ENCODE data around the gene NPBWR2.

NPBWR2 gene

GRCh38 chr20:64150756-64151632 lies 43.6 kb upstream of the NPBWR2 start:
- no peak for DNase-seq (ENCODE audit: low read depth, low spot score)
- H3K4me3 ChIP-seq (ENCODE audit: low read length), result no peak overlapping the region
- H3K9me3 ChIP-seq (ENCODE audit: control insufficient read depth, insufficient read depth, low read length), result no peaks in the 10 kb centered on the region
- peaks cover 4% of the 10 kb centered on the region; the same call in 1 of the 2 replicates for H3K4me1 ChIP-seq (ENCODE audit: control insufficient read depth, insufficient read depth, low read length)
- no peak overlapping the region for H3K27ac ChIP-seq (ENCODE audit: low read length)
- no CpG with 5 or more reads among the region's 13 CpGs for WGBS (ENCODE audit: insufficient coverage, insufficient read length)
- H3K36me3 ChIP-seq (ENCODE audit: control insufficient read depth, insufficient read depth, low read length), result no peaks in the 10 kb centered on the region
- no peaks in the 10 kb centered on the region for H3K27me3 ChIP-seq (ENCODE audit: control insufficient read depth, insufficient read depth, low read length)

GRCh38 chr20:64149809-64150560 lies 42.6 kb upstream of the NPBWR2 start:
- Histone ChIP-seq H3K4me3 (ENCODE audit: low read length) (no peak overlapping the region), H3K9me3 (ENCODE audit: control insufficient read depth, insufficient read depth, low read length) (no peaks in the 10 kb centered on the region), H3K27ac (ENCODE audit: low read length) (no peak overlapping the region), H3K4me1 (ENCODE audit: control insufficient read depth, insufficient read depth, low read length) (peaks cover 4% of the 10 kb centered on the region; the same call in 1 of the 2 replicates), H3K27me3 (ENCODE audit: control insufficient read depth, insufficient read depth, low read length) (no peaks in the 10 kb centered on the region), H3K36me3 (ENCODE audit: control insufficient read depth, insufficient read depth, low read length) (no peaks in the 10 kb centered on the region)
- no CpG with 5 or more reads among the region's 26 CpGs for WGBS (ENCODE audit: insufficient coverage, insufficient read length)
- DNase-seq (ENCODE audit: low read depth, low spot score), result no peak

GRCh38 chr20:64149141-64149540 lies 41.8 kb upstream of the NPBWR2 start:
- Histone ChIP-seq H3K27ac (ENCODE audit: low read length) (no peak overlapping the region), H3K27me3 (ENCODE audit: control insufficient read depth, insufficient read depth, low read length) (no peaks in the 10 kb centered on the region), H3K36me3 (ENCODE audit: control insufficient read depth, insufficient read depth, low read length) (no peaks in the 10 kb centered on the region), H3K9me3 (ENCODE audit: control insufficient read depth, insufficient read depth, low read length) (no peaks in the 10 kb centered on the region), H3K4me3 (ENCODE audit: low read length) (no peak overlapping the region), H3K4me1 (ENCODE audit: control insufficient read depth, insufficient read depth, low read length) (peaks cover 4% of the 10 kb centered on the region; the same call in 1 of the 2 replicates)
- no CpG with 5 or more reads among the region's 7 CpGs for WGBS (ENCODE audit: insufficient coverage, insufficient read length)
- DNase-seq (ENCODE audit: low read depth, low spot score), result no peak

DNA sequence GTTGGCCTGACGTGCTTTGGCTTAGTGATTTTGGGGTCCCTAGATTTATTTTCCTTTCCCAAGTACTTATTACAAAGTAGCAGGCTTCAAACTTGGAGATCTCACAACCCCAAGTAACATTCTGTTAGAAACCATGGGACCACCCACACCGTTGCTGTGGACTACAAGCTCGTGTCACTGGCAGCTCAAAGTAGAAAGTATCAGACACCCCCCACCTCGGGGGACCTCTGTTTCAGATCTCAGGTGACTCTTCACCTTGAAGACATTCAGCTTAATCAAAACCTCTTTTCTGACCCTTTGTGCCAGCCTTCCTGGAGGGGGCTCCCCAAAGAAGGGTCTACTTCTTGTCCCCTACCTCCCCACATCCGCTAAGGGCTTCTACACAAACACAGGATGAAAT lies 41.2 kb upstream of the NPBWR2 start:
- Histone ChIP-seq H3K4me3 (ENCODE audit: low read length) (no peak overlapping the region), H3K9me3 (ENCODE audit: control insufficient read depth, insufficient read depth, low read length) (no peaks in the 10 kb centered on the region), H3K36me3 (ENCODE audit: control insufficient read depth, insufficient read depth, low read length) (no peaks in the 10 kb centered on the region), H3K27ac (ENCODE audit: low read length) (no peak overlapping the region), H3K27me3 (ENCODE audit: control insufficient read depth, insufficient read depth, low read length) (no peaks in the 10 kb centered on the region), H3K4me1 (ENCODE audit: control insufficient read depth, insufficient read depth, low read length) (peaks cover 4% of the 10 kb centered on the region; the same call in 1 of the 2 replicates)
- WGBS (ENCODE audit: insufficient coverage, insufficient read length), result no CpG with 5 or more reads among the region's 5 CpGs
- DNase-seq (ENCODE audit: low read depth, low spot score), result no peak

DNA sequence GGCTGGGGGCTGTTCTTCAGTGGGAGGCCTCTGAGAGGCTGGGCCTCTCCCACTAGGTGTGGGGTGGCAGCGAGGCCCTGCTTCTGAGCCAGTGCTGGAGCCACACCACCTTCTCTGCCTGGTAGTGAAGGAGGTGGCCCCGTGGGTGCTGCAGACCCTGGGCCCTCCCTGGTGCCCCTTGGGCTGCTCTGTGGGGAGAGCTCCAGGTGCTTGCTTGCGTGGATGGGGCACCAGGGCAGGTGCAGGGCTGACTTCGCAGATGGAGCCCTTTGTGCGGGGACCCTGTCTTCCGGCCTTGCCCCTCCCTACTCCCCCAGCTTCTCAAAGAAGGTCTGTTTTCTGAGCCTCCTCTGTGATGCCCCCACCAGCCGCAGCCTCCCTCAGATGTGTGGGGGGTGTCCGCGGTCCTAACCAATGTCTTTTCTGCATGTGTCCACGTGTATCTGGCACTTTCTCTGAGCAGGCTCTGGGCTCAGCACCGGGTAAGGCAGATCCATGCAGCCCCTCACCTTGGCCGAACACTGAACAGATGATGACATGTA lies 39.6 kb upstream of the NPBWR2 start:
- no CpG with 5 or more reads among the region's 12 CpGs for WGBS (ENCODE audit: insufficient coverage, insufficient read length)
- H3K36me3 ChIP-seq (ENCODE audit: control insufficient read depth, insufficient read depth, low read length), result no peaks in the 10 kb centered on the region
- H3K4me1 ChIP-seq (ENCODE audit: control insufficient read depth, insufficient read depth, low read length), result peaks cover 2% of the 10 kb centered on the region; the same call in 1 of the 2 replicates

DNA sequence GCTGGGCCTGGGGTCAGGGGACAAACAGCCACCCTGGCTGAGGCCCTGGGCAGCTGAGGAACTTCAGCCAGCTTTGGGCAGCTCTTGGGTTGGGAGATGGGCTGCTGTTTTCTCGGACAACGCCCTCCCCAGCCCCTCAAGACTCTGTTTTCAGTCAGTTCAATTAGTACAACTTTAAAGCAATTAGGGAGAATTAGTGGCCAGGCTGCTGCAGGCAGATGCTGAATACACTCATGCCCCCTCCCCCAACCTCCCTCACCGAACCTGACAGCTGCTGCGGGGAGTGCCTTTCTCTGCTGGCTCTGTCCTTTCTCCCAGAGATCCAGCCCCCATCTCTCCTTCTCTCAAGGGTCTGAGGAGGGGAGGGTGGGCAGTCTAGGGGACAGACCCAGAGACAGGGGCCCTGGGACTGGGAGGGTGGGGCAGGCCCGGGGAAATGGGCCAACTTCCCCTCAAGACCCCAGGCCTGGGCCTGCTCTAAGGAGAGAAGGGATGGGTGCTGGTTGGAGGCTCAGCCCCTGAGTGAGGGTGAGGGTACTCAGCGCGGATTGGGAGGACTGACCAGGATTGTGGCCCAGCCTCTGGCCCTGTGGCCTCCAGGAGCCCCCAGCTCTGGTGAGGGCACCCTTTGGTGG lies 39.1 kb upstream of the NPBWR2 start:
- WGBS (ENCODE audit: insufficient coverage, insufficient read length), result no CpG with 5 or more reads among the region's 7 CpGs
- H3K9me3 ChIP-seq (ENCODE audit: control insufficient read depth, insufficient read depth, low read length), result no peaks in the 10 kb centered on the region

More for the DNA sequence above, 39.6 kb upstream of the NPBWR2 start:
- Histone ChIP-seq H3K27ac (ENCODE audit: low read length) (no peak overlapping the region), H3K4me3 (ENCODE audit: low read length) (no peak overlapping the region), H3K9me3 (ENCODE audit: control insufficient read depth, insufficient read depth, low read length) (no peaks in the 10 kb centered on the region), H3K27me3 (ENCODE audit: control insufficient read depth, insufficient read depth, low read length) (no peaks in the 10 kb centered on the region)
- no peak for DNase-seq (ENCODE audit: low read depth, low spot score)

GRCh38 chr20:64145458-64146300 lies 38.3 kb upstream of the NPBWR2 start:
- Histone ChIP-seq H3K27me3 (ENCODE audit: control insufficient read depth, insufficient read depth, low read length) (no peaks in the 10 kb centered on the region), H3K4me3 (ENCODE audit: low read length) (no peak overlapping the region), H3K27ac (ENCODE audit: low read length) (no peak overlapping the region), H3K9me3 (ENCODE audit: control insufficient read depth, insufficient read depth, low read length) (no peaks in the 10 kb centered on the region), H3K4me1 (ENCODE audit: control insufficient read depth, insufficient read depth, low read length) (no peaks in the 10 kb centered on the region), H3K36me3 (ENCODE audit: control insufficient read depth, insufficient read depth, low read length) (no peaks in the 10 kb centered on the region)
- WGBS (ENCODE audit: insufficient coverage, insufficient read length), result no CpG with 5 or more reads among the region's 17 CpGs
- DNase-seq (ENCODE audit: low read depth, low spot score), result no peak

More for the DNA sequence above, 39.1 kb upstream of the NPBWR2 start:
- H3K27ac ChIP-seq (ENCODE audit: low read length), result no peak overlapping the region
- no peaks in the 10 kb centered on the region for H3K27me3 ChIP-seq (ENCODE audit: control insufficient read depth, insufficient read depth, low read length)
- no peak overlapping the region for H3K4me3 ChIP-seq (ENCODE audit: low read length)
- no peak for DNase-seq (ENCODE audit: low read depth, low spot score)
- H3K4me1 ChIP-seq (ENCODE audit: control insufficient read depth, insufficient read depth, low read length), result no peaks in the 10 kb centered on the region
- H3K36me3 ChIP-seq (ENCODE audit: control insufficient read depth, insufficient read depth, low read length), result no peaks in the 10 kb centered on the region

GRCh38 chr20:64144144-64144912 lies 37.0 kb upstream of the NPBWR2 start:
- no peaks in the 10 kb centered on the region for H3K36me3 ChIP-seq (ENCODE audit: control insufficient read depth, insufficient read depth, low read length)
- no peak for DNase-seq (ENCODE audit: low read depth, low spot score)
- H3K27me3 ChIP-seq (ENCODE audit: control insufficient read depth, insufficient read depth, low read length), result no peaks in the 10 kb centered on the region

More at GRCh38 chr20:64144144-64144912, 37.0 kb upstream of the NPBWR2 start:
- no peak overlapping the region for H3K4me3 ChIP-seq (ENCODE audit: low read length)
- 0 out of 2 replicates have a peak, but pooled peaks cover 3% of the 10 kb centered on the region for H3K4me1 ChIP-seq (ENCODE audit: control insufficient read depth, insufficient read depth, low read length)
- no peak overlapping the region for H3K27ac ChIP-seq (ENCODE audit: low read length)
- no peaks in the 10 kb centered on the region for H3K9me3 ChIP-seq (ENCODE audit: control insufficient read depth, insufficient read depth, low read length)
- no CpG with 5 or more reads among the region's 8 CpGs for WGBS (ENCODE audit: insufficient coverage, insufficient read length)

All from iPS DF 6.9 (cell line).